HG03354 (cell line): ENCODE data around the gene HSPG2.
"Not testable (repeated sequence)": the region's sequence is repeated elsewhere in the genome, so short reads cannot be mapped to it uniquely, and the experiment has no call there.

Experiments used
- ATAC-seq: cut with Tn5 transposase; IDR thresholded peaks from one replicate; pipeline ENCODE4 v1.9.1; 2021; ENCODE audit warnings: mild to moderate bottlenecking; ENCODE audit not compliant: unreplicated experiment, poor library complexity, severe bottlenecking

The HSPG2 gene

DNA sequence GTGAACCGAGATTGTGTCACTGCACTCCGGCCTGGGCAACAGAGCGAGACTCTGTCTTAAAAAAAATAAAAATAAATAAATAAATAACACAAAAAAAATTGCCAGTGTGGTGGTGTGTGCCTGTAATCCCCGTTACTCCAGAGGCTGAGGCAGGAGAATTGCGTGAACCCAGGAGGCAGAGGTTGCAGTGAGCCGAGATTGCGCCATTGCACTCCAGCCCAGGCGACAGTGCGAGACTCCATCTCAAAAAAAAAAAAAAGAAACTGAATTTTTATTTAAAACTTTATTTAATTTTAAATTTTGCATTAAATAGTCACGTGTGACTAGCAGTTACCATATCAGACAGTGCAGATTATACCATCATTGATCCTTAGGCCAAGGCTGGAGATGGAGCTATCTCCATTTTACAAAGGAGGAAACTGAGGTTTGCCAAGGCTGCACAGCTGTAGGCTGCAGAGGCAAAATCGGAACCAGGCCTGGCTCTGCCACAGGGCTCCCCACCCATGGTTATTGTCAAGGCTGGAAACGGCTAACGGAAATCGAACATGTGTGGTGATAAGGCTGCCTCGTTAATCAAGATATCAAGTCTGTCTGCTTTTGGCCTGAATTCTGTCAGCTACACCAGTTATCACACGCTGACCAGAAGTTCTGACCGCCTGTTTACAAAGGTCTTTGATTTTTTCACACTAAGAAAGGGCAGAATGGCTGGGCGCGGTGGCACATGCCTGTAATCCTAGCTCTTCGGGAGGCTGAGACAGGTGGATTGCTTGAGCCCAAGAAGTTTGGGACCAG, 20.5 kb downstream of the HSPG2 start:
- no peak for ATAC-seq

DNA sequence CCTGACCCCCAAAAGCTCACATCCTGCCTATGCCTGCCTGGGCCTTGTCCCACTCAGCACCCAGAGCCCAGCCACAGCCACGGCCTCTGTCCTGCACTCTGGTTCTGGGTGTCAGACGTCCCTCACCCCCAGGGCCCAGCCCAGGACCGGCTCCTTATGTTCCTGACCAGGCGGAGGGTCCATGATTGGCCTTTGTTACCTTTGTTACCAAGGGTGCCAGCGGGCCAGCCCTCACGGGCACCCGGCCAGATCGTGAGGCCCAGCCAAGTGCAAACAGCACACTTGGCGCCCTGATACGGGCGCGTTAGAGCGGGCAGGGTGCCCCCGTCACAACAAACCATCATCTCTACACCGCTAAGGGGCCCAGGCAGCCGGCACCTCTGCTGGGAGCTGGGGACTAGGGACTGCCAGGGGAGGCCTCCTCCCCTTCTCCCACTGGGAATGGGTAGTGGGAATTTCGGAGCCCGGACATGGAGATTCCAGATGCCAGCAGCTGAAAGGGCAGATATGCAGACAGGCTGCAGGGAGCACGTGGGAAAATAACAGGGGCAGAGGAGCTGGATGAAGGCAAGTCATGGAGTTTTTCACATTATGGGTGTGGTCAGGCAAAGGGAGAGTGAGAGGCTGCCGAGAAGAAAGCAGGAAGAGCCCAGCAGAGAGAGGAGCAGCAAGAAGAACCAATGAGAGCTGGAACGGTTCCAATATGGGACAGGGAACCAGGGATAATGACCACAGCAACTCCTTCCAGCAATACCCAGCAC, 22.1 kb downstream of the HSPG2 start:
- no peak for ATAC-seq

DNA sequence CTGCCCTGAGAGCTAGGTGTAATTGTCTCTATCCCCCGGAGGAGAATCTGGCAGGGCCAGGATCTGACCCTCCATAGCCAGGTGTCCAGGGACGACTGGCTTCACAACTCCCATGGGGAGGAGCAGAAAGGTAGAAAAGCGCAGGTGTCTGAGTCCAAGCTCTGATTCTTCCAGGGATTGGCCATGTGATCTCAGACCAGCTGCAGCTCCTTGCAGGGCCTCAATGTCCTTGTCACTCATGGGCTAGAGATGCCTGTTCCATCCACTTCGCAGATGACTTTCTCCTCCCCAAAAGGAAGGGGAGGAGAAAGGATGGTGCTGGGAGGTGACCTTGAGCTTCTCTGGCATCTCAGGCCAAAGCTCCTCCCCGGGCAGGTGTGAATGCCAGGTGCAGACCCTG, 22.7 kb downstream of the HSPG2 start:
- ATAC-seq: no peak

DNA sequence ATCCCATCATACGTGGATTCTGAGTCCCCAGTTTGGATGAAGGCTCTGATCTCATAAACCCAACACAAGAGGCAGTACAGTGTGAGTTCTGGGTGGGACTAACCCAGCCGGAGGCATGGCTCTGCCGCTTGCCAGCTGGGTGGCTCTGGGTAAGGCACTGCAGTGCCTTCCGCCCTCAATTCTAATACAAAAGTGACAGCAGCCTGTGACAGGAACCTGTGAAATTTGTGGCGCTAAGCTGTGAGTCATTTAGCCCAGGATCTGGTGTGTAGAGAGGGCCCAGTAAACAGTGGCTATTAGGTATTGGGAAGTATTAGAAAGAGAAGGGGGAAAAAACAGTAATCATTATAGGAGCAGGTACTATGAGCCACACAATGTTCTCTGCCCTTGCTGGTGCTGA, 23.3 kb downstream of the HSPG2 start:
- ATAC-seq: no peak

DNA sequence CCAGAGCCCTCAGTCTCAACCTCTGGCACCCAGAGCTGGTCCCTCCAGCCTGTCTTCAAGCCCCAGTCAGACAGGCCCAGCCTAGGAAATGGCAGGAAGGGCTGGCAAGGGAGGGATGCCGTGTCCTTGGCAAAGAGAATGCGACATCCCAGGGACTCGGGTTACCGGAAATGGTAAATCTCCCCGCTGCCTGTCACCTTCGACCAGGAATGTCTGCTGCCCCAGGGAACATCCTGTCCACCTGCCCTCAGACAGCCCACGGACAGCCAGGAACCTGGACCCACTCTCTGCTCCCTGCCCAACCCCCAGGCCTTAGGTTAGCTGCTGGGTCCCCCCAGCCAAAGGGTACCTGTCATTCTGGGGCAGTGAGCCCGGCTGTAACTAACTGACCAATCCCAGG, 23.9 kb downstream of the HSPG2 start:
- no peak for ATAC-seq

DNA sequence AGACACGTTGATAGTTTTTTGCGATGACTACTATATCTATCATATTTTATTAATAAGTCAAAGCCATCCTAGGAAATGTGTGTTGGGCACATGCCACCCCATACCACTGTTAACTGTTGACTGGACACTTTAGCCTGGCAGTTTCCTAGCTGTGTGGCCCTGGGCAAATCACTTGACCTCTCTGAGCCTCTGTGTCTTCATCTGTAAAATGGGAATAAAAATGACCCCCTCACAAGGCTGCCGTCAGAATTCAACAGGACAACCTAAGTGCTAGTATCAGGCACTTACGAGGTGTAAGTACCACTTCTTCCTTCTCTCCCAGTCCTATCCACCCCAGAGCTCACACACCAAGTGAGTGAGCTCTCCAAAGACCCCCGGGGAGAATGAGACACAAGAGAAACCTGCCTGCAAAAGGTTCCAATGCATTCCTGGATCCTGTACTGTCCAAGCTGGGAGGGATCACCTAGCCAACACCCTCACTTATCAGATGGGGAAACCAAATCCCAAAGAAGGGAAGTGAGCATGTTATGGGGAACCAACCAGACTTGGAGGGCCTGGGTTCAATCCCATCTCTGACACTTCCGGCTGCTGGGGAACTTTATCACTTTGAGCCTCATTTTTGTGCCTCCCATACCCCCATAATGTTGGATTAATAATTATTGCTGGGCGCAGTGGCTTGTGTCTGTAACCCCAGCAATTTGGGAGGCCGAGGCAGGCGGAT, 24.9 kb downstream of the HSPG2 start:
- ATAC-seq: no peak

DNA sequence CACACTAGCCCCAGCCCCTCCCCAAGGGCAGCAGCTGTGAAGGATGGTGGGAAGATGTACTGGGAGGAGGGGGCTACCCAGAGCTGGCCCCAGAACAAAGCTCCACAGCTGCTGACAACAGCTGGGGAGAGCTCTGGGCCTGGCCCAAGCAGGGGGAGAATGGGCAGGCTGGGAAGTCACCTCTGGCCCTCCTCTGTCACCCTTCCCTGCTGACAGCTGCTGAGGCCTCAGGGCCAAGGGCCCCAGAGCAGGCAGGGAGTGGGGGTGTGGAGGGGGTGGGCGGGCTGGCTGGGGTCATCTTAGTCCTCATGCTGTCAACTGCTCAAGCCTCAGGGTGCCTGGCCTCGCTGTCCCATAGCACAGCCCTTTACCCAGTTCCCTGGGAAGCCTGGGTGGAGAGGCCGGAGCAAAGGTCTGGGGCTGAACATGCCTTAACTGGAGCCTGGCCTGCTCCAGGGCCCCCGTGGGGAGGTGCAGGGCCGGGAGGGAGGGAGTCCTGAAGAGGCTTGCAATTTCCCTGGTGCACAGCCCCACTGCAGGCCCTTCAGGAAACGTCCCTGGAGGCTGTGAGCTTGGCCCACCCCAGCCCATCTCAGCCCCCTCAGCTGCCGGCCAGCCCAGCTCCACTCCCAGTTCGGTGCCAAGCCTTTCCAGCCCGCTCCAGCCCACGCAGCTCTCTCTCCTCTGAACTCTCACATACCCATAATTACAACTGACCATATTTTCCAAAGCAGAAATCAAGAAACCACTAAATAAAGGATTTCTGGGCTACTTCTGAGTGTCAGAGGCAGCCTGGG, 25.7 kb downstream of the HSPG2 start:
- no peak for ATAC-seq

DNA sequence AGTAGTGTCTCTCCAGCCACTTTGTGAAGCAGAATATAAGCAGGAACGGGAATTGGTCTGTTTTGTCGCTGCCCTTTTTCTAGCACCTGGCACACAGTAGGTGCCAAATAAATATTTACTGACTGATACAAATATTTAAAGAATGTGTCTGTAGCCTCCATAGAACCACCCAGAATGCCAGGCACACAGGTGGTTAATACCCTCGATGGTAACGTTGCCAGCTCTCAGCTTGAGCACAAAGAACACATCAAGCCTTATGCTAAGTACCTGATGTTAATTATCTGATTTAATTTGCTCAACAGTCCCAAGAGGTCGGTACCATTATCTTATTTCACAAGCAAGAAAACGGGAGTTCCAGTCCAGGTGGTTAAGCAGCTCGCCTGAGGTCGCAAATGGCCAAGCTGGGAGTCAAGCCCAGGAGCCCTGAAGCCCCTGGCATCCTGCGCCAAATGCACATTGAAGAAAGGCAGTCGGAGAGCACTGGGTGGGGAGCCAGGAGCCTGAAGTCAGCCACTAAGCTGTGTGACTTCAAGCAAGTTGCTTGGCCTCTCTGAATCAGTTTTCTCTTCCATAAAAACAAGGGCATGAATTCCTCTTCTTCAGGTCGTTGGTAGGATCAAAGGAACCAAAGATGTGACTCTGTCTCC, 26.4 kb downstream of the HSPG2 start:
- no peak for ATAC-seq

DNA sequence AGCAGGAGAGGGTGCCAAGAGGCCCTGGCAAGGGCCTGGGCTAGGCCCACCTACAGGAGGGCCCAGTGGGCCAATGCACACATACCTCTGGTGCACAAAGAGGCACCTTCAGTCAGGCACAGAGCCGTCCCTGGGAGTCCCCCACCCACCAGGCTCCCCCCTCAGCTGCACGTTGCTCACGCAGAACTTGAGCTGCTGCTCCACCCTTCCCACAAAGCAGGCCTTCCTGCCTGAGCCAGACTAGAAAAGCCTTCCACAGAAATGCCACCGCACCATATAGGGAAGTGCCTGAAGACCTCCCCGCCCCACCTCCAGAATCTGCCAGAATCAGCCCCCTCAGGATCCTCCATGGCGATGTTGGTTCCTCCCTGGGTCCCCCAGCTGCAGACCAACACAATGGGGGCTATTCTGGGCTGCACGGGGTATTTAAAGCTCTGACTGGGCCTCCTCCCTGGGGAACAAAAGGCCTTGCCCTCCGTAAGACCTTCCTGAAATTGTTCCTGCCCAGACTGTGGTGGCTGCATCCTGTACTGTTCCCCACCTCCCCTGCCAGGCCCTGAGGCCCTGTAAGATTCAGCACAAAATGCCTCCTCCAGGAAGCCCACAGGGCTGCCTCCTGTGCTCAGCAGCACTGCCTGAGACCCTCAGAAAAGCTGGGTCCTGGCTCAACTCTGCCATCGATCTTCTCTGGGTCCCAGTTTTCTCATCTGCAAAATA, 27.2 kb downstream of the HSPG2 start:
- no peak for ATAC-seq

DNA sequence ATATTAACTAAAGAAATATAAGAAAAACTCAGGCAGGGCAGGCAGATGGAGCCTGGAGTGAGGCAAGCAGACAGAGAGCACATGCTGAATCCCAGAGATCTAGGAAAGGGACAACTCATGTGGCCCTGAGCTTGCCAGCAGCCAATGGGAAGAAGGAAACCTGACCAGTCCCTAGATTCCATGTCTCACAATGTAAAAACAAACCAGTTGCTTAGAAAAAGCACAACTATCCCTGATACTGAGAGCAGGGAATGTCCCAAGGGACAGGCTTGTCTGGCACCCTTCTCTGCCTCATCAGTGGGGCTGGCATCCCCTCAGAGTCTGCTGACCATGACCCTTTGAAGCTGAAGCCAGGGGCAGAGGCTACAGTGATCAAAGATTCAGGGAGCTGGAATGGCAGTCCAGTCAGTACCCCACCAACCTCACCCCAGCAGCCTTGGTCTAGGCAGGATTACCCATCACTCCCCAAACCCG, 27.8 kb downstream of the HSPG2 start:
- ATAC-seq: no peak

DNA sequence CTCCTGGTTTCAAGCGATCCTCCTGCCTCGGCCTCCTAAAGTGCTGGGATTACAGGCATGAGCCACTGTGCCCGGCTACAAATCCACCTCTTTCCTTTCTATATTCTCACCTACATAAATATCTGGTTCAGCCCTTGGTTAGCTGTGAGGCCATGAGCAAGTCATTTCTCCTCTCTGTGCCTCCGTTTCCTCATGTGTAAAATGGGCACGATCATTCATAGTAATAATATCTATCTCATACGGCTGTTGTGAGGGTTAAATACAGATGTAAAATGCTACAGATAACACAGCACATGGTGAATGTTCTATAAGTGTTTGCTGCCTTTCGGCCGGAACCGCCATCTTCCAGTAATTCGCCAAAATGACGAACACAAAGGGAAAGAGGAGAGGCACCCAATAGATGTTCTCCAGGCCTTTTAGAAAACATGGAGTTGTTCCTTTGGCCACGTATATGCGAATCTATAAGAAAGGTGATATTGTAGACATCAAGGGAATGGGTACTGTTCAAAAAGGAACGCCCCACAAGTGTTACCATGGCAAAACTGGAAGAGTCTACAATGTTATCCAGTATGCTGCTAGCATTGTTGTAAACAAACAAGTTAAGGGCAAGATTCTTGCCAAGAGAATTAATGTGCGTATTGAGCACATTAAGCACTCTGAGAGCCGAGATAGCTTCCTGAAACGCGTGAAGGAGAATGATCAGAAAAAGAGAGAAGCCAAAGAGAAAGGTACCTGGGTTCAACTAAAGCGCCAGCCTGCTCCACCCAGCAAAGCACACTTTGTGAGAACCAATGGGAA, 29.2 kb downstream of the HSPG2 start:
- not testable (repeated sequence) for ATAC-seq

DNA sequence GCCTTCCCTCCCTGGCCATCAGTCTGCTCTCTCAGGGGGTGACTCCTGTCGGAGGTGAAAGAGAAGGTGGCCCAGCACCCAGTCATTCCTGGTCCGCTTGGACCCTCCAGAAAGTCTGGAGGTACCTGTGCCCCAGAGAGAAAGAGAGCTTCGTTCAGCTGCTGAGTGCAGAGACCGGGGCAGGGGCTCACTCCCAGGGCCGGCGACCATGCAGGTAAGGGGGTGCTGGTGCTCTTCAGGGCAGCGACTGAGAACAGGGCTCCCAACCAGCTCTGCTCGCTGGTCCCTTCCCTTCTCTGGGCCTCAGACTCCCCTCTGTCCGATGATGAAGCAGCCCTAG, 30.1 kb downstream of the HSPG2 start:
- no peak for ATAC-seq

DNA sequence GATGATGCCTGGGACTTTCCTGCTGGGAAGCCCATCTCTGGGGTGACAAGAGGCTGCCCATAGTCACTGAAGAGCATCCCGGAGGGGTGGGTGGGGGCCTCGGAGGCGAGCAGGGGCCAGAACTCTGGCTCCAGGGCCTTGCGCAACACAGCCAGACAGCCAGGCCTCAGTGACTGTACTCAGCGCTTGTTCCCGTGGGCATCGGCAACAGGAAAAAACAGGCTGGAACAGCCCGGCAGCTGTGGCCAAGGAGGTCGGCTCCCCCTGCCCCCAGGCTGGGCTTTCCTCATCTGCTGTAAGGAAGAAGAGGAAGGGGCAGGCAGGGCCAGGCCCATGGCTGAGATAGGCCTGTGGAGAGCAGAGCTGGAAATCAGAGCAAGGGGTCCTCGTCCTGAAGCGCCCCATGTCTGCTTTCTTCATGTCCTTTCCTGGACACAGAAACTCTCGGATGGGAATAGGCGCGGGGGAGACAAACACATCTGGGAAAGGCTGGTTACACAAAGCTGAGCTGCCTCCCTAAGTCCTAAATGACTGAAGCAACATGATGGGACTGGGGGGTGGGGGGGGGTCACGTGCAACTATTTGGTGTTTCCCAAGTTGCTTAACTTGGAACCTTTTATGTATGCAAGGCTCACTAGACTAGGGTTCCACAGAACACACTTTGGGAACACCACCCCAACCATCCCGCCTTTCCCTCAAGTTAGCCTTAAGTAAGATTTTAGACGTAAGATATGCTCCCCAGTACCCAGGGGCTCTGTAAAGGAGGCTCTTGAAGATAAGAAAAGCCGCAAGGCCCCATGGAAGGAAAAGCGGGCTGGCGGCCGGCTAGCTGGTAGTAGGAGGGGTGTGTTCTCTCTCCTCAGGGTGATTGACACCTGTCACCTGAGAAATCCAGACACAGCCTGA, 30.7 kb downstream of the HSPG2 start:
- no peak for ATAC-seq

DNA sequence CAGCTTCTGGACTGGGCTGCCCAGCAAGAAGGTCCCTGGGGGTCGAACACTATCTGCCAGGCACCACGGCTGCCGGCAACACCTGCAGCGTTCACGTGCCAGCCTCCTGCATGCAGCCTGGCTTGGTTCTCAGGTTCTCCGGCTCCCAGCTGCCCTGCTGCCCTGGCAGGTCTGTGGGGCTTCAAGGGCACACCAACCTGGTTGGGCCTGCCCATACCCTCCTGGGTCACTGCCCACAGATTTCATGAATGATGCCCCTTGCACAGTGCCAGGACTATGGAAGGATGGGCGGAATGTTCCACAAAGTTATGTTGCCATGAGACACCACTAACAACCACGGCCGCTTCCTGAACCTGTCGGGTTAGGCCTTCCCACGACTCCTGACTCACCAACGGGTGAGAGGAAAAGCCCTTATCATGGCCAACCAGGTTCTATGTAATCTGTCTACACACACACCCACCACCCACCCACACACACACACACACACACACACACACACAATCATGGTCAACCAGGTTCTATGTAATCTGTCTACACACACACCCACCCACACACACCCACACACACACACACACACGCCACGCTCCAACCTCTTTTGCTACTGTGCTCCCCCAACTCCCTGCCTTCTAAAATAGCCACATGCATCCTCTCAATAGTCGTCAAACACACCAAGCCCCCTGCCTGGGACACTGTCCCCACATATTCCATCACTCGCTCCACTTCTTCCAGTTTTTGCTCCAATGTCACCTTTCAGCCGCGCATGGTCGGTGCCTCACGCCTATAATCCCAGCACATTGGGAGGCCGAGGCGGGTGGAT, 32.2 kb downstream of the HSPG2 start:
- ATAC-seq: no peak

DNA sequence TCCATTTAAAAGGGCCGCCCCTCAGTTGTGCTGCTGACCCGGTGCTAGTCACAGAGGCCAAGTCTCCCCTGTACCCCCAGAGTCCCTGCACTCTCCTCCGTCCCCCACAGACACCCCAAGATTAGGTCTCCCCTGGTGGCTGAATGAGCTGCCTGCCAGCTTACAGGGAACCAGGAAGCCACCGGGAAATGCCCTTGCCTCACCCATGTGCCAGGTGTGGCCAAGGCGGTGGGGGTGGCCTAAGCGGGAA, 32.7 kb downstream of the HSPG2 start:
- ATAC-seq: no peak

DNA sequence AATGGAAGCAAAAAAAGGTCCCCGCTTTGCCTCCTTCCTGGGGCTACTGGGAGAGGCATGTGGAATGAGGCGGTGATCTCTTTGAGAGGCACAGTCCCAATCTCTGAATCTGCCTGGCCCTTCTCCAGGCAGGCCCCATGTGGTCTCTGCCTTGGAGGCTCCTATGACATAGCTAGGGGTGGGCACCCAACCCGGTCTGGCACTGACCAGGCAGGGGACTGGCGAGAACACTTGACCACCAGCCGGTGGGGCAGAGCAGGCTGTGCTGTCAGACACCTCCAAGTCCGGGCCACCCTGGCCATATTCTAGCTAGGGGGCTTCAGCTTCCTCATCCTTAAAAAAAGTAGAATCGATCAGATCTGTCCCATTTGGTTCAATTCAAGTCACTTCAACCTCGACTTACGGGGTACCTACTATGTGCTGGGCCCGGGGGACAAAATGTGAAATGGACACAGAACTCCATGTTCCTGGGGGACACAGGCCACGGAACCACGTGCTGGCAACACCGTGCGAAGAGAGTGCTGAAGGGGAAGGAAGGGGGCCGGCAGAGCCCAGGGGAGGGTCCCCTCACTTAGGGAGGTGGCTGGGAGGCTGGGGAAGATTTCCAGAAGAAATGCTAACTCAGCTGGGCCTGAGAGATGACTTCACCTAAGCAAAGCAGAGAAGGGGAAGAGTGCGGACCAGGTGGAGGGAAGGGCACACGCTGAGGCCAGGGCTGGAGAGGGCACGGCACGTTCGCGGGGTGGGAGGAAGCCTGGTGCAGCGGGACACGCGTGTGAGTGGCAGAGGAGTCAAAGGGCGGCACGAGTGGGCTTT, 33.3 kb downstream of the HSPG2 start:
- ATAC-seq: no peak
